ENCODE measurements around the gene NCOR1.
"Not testable (repeated sequence)": the region's sequence is repeated elsewhere in the genome, so short reads cannot be mapped to it uniquely, and the experiment has no call there.

Gene NCOR1

DNA sequence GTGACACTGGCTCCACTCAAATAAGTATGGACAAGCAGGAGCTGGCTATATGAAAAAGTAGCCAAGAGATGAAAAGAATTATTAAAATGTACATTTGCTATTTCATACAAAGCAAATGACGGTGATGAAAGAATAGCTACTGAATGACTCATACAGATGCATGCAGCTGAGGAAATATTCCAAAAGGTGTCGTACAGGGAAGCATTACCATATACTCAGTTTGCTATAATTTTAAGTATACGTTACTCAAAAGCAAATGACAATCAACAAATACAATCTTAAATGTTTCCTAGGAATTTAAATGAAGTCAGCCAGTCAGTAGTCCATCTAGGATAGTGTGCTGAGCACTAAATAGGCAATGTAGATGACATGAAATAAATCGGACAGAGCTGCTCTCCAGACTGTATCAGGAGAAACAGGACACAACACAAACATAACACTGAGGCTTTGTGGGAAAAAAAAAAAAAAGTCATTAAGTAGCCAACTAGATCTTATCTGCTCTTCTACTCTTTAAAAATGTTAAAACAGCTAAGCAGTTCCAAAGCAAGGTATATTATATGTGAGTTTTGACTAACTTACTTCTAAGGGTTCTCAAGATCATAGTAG lies 65.0 kb downstream of the NCOR1 start:
- no peaks in the 10 kb centered on the region for H4K20me1 ChIP-seq (ENCODE audit: control insufficient read depth, insufficient read depth, low read depth, low read length)
- H3F3A ChIP-seq (ENCODE audit: control insufficient read depth, insufficient read depth) = no peaks in the 10 kb centered on the region
- H3K4me1 ChIP-seq (ENCODE audit: control insufficient read depth, low read length) = no peaks in the 10 kb centered on the region
- no peaks in the 10 kb centered on the region for H3K79me2 ChIP-seq (ENCODE audit: control insufficient read depth, low read length)
- H3K4me2 ChIP-seq (ENCODE audit: low read length) = no peak overlapping the region
- no peaks in the 10 kb centered on the region for H3K27me3 ChIP-seq (ENCODE audit: control insufficient read depth, low read length)
- H3K4me3 ChIP-seq (ENCODE audit: low read length) = no peak overlapping the region
- no peaks in the 10 kb centered on the region for H3K9me3 ChIP-seq (ENCODE audit: control insufficient read depth, insufficient read depth, low read length)
- no peaks in the 10 kb centered on the region for H3K9me2 ChIP-seq (replicated peaks; ENCODE audit: control insufficient read depth, low read length)
- no peak overlapping the region for H3K27ac ChIP-seq (ENCODE audit: low read depth, low read length)
- H3K36me3 ChIP-seq (ENCODE audit: control insufficient read depth, low read length) = peaks cover 52% of the 10 kb centered on the region
- TF ChIP-seq, protein P1, sequence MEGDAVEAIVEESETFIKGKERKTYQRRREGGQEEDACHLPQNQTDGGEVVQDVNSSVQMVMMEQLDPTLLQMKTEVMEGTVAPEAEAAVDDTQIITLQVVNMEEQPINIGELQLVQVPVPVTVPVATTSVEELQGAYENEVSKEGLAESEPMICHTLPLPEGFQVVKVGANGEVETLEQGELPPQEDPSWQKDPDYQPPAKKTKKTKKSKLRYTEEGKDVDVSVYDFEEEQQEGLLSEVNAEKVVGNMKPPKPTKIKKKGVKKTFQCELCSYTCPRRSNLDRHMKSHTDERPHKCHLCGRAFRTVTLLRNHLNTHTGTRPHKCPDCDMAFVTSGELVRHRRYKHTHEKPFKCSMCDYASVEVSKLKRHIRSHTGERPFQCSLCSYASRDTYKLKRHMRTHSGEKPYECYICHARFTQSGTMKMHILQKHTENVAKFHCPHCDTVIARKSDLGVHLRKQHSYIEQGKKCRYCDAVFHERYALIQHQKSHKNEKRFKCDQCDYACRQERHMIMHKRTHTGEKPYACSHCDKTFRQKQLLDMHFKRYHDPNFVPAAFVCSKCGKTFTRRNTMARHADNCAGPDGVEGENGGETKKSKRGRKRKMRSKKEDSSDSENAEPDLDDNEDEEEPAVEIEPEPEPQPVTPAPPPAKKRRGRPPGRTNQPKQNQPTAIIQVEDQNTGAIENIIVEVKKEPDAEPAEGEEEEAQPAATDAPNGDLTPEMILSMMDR (IDR thresholded peaks at IDR 0.05; ENCODE audit: low read depth, low read length, poor library complexity, severe bottlenecking) = no peak
- TF ChIP-seq EZH2phosphoT487 (IDR thresholded peaks at IDR 0.05; ENCODE audit: borderline replicate concordance, low read length) = no peak

DNA sequence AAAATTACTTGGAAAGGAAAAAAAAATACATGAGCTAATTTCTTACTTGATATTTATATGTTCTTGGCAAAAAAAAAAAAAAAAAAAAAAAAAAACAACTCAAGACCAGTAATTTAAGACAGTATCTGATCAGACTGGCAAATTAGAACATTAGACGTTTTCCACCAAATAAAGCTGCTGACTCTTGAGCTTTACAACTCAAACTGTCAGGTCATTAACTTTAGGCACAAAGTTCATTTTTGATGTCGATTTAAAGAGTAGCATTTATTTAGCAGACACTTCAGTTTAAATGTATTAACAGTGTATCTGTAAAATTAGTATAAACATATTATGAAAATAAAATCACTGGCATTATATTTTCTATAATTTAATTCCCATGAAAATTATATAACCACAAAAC lies 66.7 kb downstream of the NCOR1 start:
- no peak overlapping the region for H3K4me2 ChIP-seq (ENCODE audit: low read length)
- H3K27me3 ChIP-seq (ENCODE audit: control insufficient read depth, low read length) = no peaks in the 10 kb centered on the region
- no peaks in the 10 kb centered on the region for H3K9me3 ChIP-seq (ENCODE audit: control insufficient read depth, insufficient read depth, low read length)
- no peaks in the 10 kb centered on the region for H3K79me2 ChIP-seq (ENCODE audit: control insufficient read depth, low read length)
- H3K4me1 ChIP-seq (ENCODE audit: control insufficient read depth, low read length) = no peaks in the 10 kb centered on the region
- TF ChIP-seq, protein P1 (IDR thresholded peaks at IDR 0.05; ENCODE audit: low read depth, low read length, poor library complexity, severe bottlenecking) = no peak
- no peak for TF ChIP-seq EZH2phosphoT487 (IDR thresholded peaks at IDR 0.05; ENCODE audit: borderline replicate concordance, low read length)
- H3F3A ChIP-seq (ENCODE audit: control insufficient read depth, insufficient read depth) = no peaks in the 10 kb centered on the region
- no peak overlapping the region for H3K4me3 ChIP-seq (ENCODE audit: low read length)
- H3K9me2 ChIP-seq (replicated peaks; ENCODE audit: control insufficient read depth, low read length) = no peaks in the 10 kb centered on the region
- no peak overlapping the region for H3K27ac ChIP-seq (ENCODE audit: low read depth, low read length)
- no peaks in the 10 kb centered on the region for H4K20me1 ChIP-seq (ENCODE audit: control insufficient read depth, insufficient read depth, low read depth, low read length)
- H3K36me3 ChIP-seq (ENCODE audit: control insufficient read depth, low read length) = peaks cover 44% of the 10 kb centered on the region

DNA sequence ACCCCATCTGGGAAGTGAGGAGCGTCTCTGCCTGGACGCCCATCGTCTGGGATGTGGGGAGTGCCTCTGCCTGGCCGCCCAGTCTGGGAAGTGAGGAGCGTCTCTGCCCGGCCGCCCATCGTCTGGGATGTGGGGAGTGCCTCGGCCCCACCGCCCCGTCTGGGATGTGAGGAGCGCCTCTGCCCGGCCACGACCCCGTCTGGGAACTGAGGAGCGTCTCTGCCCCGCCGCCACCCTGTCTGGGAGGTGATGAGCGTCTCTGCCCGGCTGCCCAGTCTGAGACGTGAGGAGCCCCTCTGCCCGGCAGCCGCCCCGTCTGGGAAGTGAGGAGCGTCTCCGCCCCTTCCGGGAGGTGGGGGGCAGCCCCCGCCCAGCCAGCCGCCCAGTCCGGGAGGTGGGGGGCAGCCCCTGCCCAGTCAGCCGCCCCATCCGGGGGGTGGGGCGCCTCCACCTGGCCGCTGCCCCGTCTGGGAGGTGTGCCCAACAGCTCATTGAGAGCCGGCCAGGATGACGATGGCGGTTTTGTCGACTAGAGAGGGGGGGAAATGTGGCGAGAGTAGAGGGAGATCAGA lies 69.9 kb downstream of the NCOR1 start:
- H3K4me2 ChIP-seq (ENCODE audit: low read length) = not testable (repeated sequence)

DNA sequence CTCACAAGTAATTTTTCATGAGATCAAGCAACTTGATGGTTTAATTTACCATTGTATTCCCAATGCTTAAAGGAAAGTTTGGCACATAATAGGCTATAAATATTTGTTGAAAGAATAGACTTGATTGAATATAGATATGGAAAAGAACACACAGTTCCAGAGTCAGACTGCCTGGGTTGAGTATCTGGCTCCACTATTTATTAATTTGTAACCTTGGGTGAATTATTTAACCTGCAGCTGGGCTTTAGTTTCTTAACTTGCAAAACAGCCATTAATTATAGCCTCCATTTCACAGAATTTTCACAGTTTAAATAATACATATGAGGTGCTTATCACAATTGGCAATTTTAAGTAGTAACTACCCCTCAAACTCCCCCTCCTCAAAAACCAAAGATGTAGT lies 73.6 kb downstream of the NCOR1 start:
- Histone ChIP-seq H3K9me3 (ENCODE audit: control insufficient read depth, insufficient read depth, low read length) (no peaks in the 10 kb centered on the region), H3K27me3 (ENCODE audit: control insufficient read depth, low read length) (no peaks in the 10 kb centered on the region), H3F3A (ENCODE audit: control insufficient read depth, insufficient read depth) (no peaks in the 10 kb centered on the region), H3K36me3 (ENCODE audit: control insufficient read depth, low read length) (peaks cover 30% of the 10 kb centered on the region), H3K79me2 (ENCODE audit: control insufficient read depth, low read length) (no peaks in the 10 kb centered on the region), H3K9me2 (replicated peaks; ENCODE audit: control insufficient read depth, low read length) (no peaks in the 10 kb centered on the region), H3K4me2 (ENCODE audit: low read length) (no peak overlapping the region), H4K20me1 (ENCODE audit: control insufficient read depth, insufficient read depth, low read depth, low read length) (no peaks in the 10 kb centered on the region), H3K27ac (ENCODE audit: low read depth, low read length) (no peak overlapping the region), H3K4me3 (ENCODE audit: low read length) (no peak overlapping the region), H3K4me1 (ENCODE audit: control insufficient read depth, low read length) (no peaks in the 10 kb centered on the region)
- TF ChIP-seq, protein P1 (IDR thresholded peaks at IDR 0.05; ENCODE audit: low read depth, low read length, poor library complexity, severe bottlenecking) = no peak
- no peak for TF ChIP-seq EZH2phosphoT487 (IDR thresholded peaks at IDR 0.05; ENCODE audit: borderline replicate concordance, low read length)

More for the DNA sequence above, 69.9 kb downstream of the NCOR1 start:
- H3K79me2 ChIP-seq (ENCODE audit: control insufficient read depth, low read length); H3K4me3 ChIP-seq (ENCODE audit: low read length); H4K20me1 ChIP-seq (ENCODE audit: control insufficient read depth, insufficient read depth, low read depth, low read length); H3F3A ChIP-seq (ENCODE audit: control insufficient read depth, insufficient read depth); H3K27me3 ChIP-seq (ENCODE audit: control insufficient read depth, low read length); H3K9me2 ChIP-seq (replicated peaks; ENCODE audit: control insufficient read depth, low read length); H3K27ac ChIP-seq (ENCODE audit: low read depth, low read length); H3K4me1 ChIP-seq (ENCODE audit: control insufficient read depth, low read length); H3K9me3 ChIP-seq (ENCODE audit: control insufficient read depth, insufficient read depth, low read length): not testable (repeated sequence)
- H3K36me3 ChIP-seq (ENCODE audit: control insufficient read depth, low read length) = peaks cover 45% of the 10 kb centered on the region
